PFSK-1 (cell line): ENCODE data around the gene NSFL1C.

Experiments used
- FOXP2 ChIP-seq: optimal IDR thresholded peaks from 2 replicates; pipeline ENCODE3; 2011; ENCODE audit warnings: borderline replicate concordance, control low read depth, inconsistent platforms; ENCODE audit not compliant: insufficient read depth; ENCODE audit errors: extremely low read length, extremely low read depth
- POLR2AphosphoS5 ChIP-seq: IDR thresholded peaks from 2 replicates; pipeline ENCODE4 v1.6.1; 2012; ENCODE audit warnings: low read depth, mild to moderate bottlenecking, control low read depth, low read length, moderate library complexity
- TAF1 ChIP-seq: IDR thresholded peaks from 2 replicates; pipeline ENCODE4 v1.6.1; 2012; ENCODE audit warnings: low read length, control low read depth, borderline replicate concordance; ENCODE audit not compliant: insufficient read depth
- TF ChIP-seq, protein P1 (sequence below), 2 experiments: IDR thresholded peaks; 2 replicates each; pipeline versions ENCODE4 v1.6.1 to v1.8.0; 2011 to 2012; ENCODE audit warnings: low read depth in 2 of 2, low read length in 2 of 2, control low read depth in 1 of 2, inconsistent platforms in 1 of 2, mild to moderate bottlenecking in 1 of 2, moderate library complexity in 1 of 2; ENCODE audit not compliant: insufficient read depth in 1 of 2

DNA sequence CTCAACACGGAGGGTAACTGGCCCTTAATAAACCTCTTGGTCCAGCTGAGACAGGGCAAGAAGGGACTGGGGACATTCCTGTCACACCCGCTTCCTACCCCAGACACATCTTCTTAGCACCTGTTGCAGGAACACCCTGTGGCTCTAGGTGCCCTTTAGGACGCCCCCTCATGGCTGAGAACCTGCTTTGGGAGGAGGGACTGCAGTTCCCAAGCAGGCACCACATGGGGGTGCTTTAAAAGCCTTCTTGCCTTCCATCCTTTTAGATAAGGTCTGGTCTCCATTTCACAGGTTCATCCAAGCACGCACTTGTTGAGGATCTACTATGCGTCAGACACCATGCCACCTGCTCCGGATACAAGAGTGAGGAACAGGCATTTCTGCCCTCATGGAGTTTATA lies 26.6 kb downstream of the NSFL1C start:
- TF ChIP-seq POLR2AphosphoS5 (no peak), TAF1 (no peak), FOXP2 (no peak)
- TF ChIP-seq, protein P1, sequence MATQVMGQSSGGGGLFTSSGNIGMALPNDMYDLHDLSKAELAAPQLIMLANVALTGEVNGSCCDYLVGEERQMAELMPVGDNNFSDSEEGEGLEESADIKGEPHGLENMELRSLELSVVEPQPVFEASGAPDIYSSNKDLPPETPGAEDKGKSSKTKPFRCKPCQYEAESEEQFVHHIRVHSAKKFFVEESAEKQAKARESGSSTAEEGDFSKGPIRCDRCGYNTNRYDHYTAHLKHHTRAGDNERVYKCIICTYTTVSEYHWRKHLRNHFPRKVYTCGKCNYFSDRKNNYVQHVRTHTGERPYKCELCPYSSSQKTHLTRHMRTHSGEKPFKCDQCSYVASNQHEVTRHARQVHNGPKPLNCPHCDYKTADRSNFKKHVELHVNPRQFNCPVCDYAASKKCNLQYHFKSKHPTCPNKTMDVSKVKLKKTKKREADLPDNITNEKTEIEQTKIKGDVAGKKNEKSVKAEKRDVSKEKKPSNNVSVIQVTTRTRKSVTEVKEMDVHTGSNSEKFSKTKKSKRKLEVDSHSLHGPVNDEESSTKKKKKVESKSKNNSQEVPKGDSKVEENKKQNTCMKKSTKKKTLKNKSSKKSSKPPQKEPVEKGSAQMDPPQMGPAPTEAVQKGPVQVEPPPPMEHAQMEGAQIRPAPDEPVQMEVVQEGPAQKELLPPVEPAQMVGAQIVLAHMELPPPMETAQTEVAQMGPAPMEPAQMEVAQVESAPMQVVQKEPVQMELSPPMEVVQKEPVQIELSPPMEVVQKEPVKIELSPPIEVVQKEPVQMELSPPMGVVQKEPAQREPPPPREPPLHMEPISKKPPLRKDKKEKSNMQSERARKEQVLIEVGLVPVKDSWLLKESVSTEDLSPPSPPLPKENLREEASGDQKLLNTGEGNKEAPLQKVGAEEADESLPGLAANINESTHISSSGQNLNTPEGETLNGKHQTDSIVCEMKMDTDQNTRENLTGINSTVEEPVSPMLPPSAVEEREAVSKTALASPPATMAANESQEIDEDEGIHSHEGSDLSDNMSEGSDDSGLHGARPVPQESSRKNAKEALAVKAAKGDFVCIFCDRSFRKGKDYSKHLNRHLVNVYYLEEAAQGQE (IDR thresholded peaks at IDR 0.05; ENCODE audit: insufficient read depth in 1 of 2, low read depth in 2 of 2, low read length in 2 of 2), result no peak
